SK-N-SH (cell line): ENCODE data around the gene ITIH5. TPM values are rescaled to one million over a fixed set of nuclear protein-coding genes. Genes with fewer than 3 reads are reported as not detected.

Experiments
- CTCF ChIA-PET: fragments of 300-600, 350-600 bp; formaldehyde crosslinking; extraction: SDS; loops from one replicate; lab custom pipeline; 2021; lab: Yijun Ruan, JAX
- POLR2A ChIA-PET: fragments of 350-600 bp; sonication (Branson Sonifier 250); formaldehyde crosslinking; extraction: SDS; loops from one replicate; lab custom pipeline; 2020; ENCODE audit warnings: antibody characterized with exemption, inconsistent platforms; lab: Yijun Ruan, JAX
- DNase-seq: peaks from one replicate; pipeline ENCODE4 v3.0.0; 2012
- H2AFZ ChIP-seq: fragments of 200-600 bp; sonication (generic); 2 replicates; pipeline ENCODE4 v1.8.1; 2016; ENCODE audit warnings: antibody characterized with exemption, mild to moderate bottlenecking, low read depth
- H3F3A ChIP-seq: fragments of 200-600 bp; sonication (generic); replicated peaks from 2 replicates; pipeline ENCODE3; 2016; ENCODE audit warnings: antibody characterized with exemption, mild to moderate bottlenecking; ENCODE audit not compliant: insufficient read depth
- H3K27ac ChIP-seq, 2 experiments: fragments of 200-500 bp in 1 of 2; fragments of 200-600 bp in 1 of 2; sonication (Bioruptor generic) in 1 of 2; sonication (generic), shearing (Covaris generic) in 1 of 2; 2 replicates each; pipeline versions ENCODE4 v1.5.1 to v1.6.1; 2014 to 2016; ENCODE audit warnings: low read depth in 2 of 2, inconsistent platforms in 1 of 2, low read length in 1 of 2, mild to moderate bottlenecking in 1 of 2, mixed read lengths in 1 of 2
- H3K27me3 ChIP-seq: fragments of 200-600 bp; sonication (generic), shearing (Covaris generic); 2 replicates; pipeline ENCODE4 v1.6.1; 2016; ENCODE audit warnings: mixed run types; ENCODE audit not compliant: insufficient read depth
- H3K36me3 ChIP-seq, 2 experiments: fragments of 200-500 bp in 1 of 2; fragments of 200-600 bp in 1 of 2; sonication (Bioruptor generic) in 1 of 2; sonication (generic) in 1 of 2; replicated peaks in 1 of 2; 2 replicates each; pipeline versions ENCODE3 to v1.5.1; 2014 to 2016; ENCODE audit warnings: low read length in 1 of 2, mild to moderate bottlenecking in 1 of 2; ENCODE audit not compliant: insufficient read depth in 2 of 2, control insufficient read depth in 1 of 2
- H3K4me1 ChIP-seq, 2 experiments: fragments of 200-500 bp in 1 of 2; fragments of 200-600 bp in 1 of 2; sonication (Bioruptor generic) in 1 of 2; sonication (generic), shearing (Covaris generic) in 1 of 2; 2 replicates each; pipeline versions ENCODE4 v1.5.1 to v1.6.1; 2014 to 2016; ENCODE audit warnings: low read depth in 1 of 2, low read length in 1 of 2, mixed run types in 1 of 2; ENCODE audit not compliant: insufficient read depth in 2 of 2, control insufficient read depth in 1 of 2
- H3K4me2 ChIP-seq: fragments of 200-600 bp; sonication (generic), shearing (Covaris generic); 2 replicates; pipeline ENCODE4 v1.6.1; 2017; ENCODE audit warnings: mixed run types
- H3K4me3 ChIP-seq, 2 experiments: fragments of 200-500 bp in 1 of 2; fragments of 200-600 bp in 1 of 2; sonication (Bioruptor generic) in 1 of 2; sonication (generic), shearing (Covaris generic) in 1 of 2; 2 replicates each; pipeline versions ENCODE4 v1.5.1 to v1.8.1; 2014 to 2016; ENCODE audit warnings: low read depth in 2 of 2, inconsistent platforms in 1 of 2, low read length in 1 of 2, mild to moderate bottlenecking in 1 of 2, mixed read lengths in 1 of 2, moderate library complexity in 1 of 2
- H3K79me2 ChIP-seq: fragments of 200-600 bp; sonication (generic); 2 replicates; pipeline ENCODE4 v1.8.1; 2017; ENCODE audit warnings: mild to moderate bottlenecking; ENCODE audit not compliant: insufficient read depth
- H3K9ac ChIP-seq: fragments of 200-600 bp; sonication (generic); 2 replicates; pipeline ENCODE4 v1.6.1; 2017; ENCODE audit warnings: mixed run types
- H3K9me2 ChIP-seq: fragments of 200-600 bp; sonication (generic); 2 replicates; pipeline ENCODE4 v1.6.1; 2017; ENCODE audit warnings: mixed run types
- H3K9me3 ChIP-seq: fragments of 200-600 bp; sonication (generic); 2 replicates; pipeline ENCODE4 v1.6.1; 2017; ENCODE audit warnings: mixed run types, mild to moderate bottlenecking, moderate library complexity
- H4K20me1 ChIP-seq: fragments of 200-600 bp; sonication (generic); 2 replicates; pipeline ENCODE4 v1.6.1; 2017; ENCODE audit warnings: mild to moderate bottlenecking, mixed run types; ENCODE audit not compliant: insufficient read depth
- CHD2 ChIP-seq: fragments of 150-350 bp; IDR thresholded peaks from 2 replicates; pipeline ENCODE4 v1.6.1; 2018; ENCODE audit warnings: low read length; ENCODE audit not compliant: partially characterized antibody
- EP300 ChIP-seq, 2 experiments: IDR thresholded peaks; 2 replicates each; pipeline versions ENCODE4 v1.4.0 to v1.6.1; 2012; ENCODE audit warnings: borderline replicate concordance in 1 of 2, low read depth in 1 of 2, low read length in 1 of 2
- EZH2phosphoT487 ChIP-seq: fragments of 200-600 bp; sonication (generic); IDR thresholded peaks from 2 replicates; pipeline ENCODE4 v1.6.1; 2017; ENCODE audit warnings: low read depth, mixed run types, mild to moderate bottlenecking, antibody characterized with exemption, moderate library complexity, borderline replicate concordance
- FOXJ3 ChIP-seq: sonication (generic); formaldehyde crosslinking; IDR thresholded peaks from 2 replicates; pipeline ENCODE4 v1.5.1; 2020; ENCODE audit warnings: mild to moderate bottlenecking, missing genetic modification reagents
- IRF3 ChIP-seq: fragments of 150-350 bp; IDR thresholded peaks from 2 replicates; pipeline ENCODE4 v1.6.1; 2016; ENCODE audit warnings: mild to moderate bottlenecking, low read depth, low read length
- MAX ChIP-seq: IDR thresholded peaks from 2 replicates; pipeline ENCODE4 v1.4.0; 2012; ENCODE audit warnings: low read depth
- MEF2A ChIP-seq: IDR thresholded peaks from 2 replicates; pipeline ENCODE4 v1.4.0; 2012; ENCODE audit warnings: low read depth, borderline replicate concordance
- NFIC ChIP-seq: IDR thresholded peaks from 2 replicates; pipeline ENCODE4 v1.4.0; 2012; ENCODE audit warnings: borderline replicate concordance
- NRF1 ChIP-seq: IDR thresholded peaks from 2 replicates; pipeline ENCODE4 v1.6.1; 2012; ENCODE audit warnings: low read depth, mild to moderate bottlenecking, low read length
- RAD21 ChIP-seq: IDR thresholded peaks from 2 replicates; pipeline ENCODE4 v1.6.1; 2012; ENCODE audit warnings: mild to moderate bottlenecking, low read length
- RFX5 ChIP-seq: IDR thresholded peaks from 2 replicates; pipeline ENCODE4 v1.6.1; 2012; ENCODE audit warnings: mild to moderate bottlenecking, improper control_type of control experiment, low read length
- RXRA ChIP-seq: IDR thresholded peaks from 2 replicates; pipeline ENCODE4 v1.4.0; 2012; ENCODE audit warnings: low read depth, mild to moderate bottlenecking, borderline replicate concordance
- SMC3 ChIP-seq: IDR thresholded peaks from 2 replicates; pipeline ENCODE4 v1.6.1; 2012; ENCODE audit warnings: low read depth, low read length, improper control_type of control experiment
- TAF1 ChIP-seq: IDR thresholded peaks from 2 replicates; pipeline ENCODE4 v1.6.1; 2012; ENCODE audit warnings: low read depth, mild to moderate bottlenecking, low read length, moderate library complexity, borderline replicate concordance
- TCF12 ChIP-seq: IDR thresholded peaks from 2 replicates; pipeline ENCODE4 v1.4.0; 2012
- WGBS: methylation state at CpG from one replicate; pipeline ENCODE4 v1.1.6; 2017; ENCODE audit warnings: low lambda C conversion rate; 5-methylcytosine and 5-hydroxymethylcytosine counted together
- polyA plus RNA-seq, 3 experiments: library from polyadenylated mRNA; depleted of rRNA; stranded (reverse); fragments of >200 nt; gene quantifications; 2 replicates each; pipeline ENCODE4 v1.2.3, GENCODE V29; 2012
- TF ChIP-seq, protein P1 (sequence below): fragments of 200-600 bp; sonication (generic); IDR thresholded peaks from 2 replicates; pipeline ENCODE4 v1.6.1; 2017; ENCODE audit warnings: antibody characterized with exemption, mild to moderate bottlenecking, moderate library complexity
- TF ChIP-seq, protein P2 (sequence below): IDR thresholded peaks from 2 replicates; pipeline ENCODE4 v1.4.0; 2012; ENCODE audit warnings: low read depth, borderline replicate concordance

Gene ITIH5
- polyA plus RNA-seq, 1 of the 3 experiments (the other 2 are of a cell fraction) = 0.07 TPM

GRCh38 chr10:7560519-7560918 lies 106.2 kb downstream of the ITIH5 start:
- H2AFZ ChIP-seq = no peak overlapping the region
- H3K9me3 ChIP-seq = no peaks in the 10 kb centered on the region
- H3K9ac ChIP-seq = no peak overlapping the region
- POLR2A ChIA-PET = interaction anchor here (0.6 kb wide), 1 partner anchor 224 kb away, joined by 4 read pairs; no protein-coding TSS in a partner anchor
- DNase-seq = no peak
- H3K9me2 ChIP-seq = no peaks in the 10 kb centered on the region
- no peaks in the 10 kb centered on the region for H3K79me2 ChIP-seq
- H4K20me1 ChIP-seq = no peaks in the 10 kb centered on the region
- no peak overlapping the region for H3K4me2 ChIP-seq
- TF ChIP-seq TAF1 = no peak
- no peak for TF ChIP-seq MEF2A
- TF ChIP-seq EZH2phosphoT487 = no peak
- no peak for TF ChIP-seq CHD2
- TF ChIP-seq, protein P1, sequence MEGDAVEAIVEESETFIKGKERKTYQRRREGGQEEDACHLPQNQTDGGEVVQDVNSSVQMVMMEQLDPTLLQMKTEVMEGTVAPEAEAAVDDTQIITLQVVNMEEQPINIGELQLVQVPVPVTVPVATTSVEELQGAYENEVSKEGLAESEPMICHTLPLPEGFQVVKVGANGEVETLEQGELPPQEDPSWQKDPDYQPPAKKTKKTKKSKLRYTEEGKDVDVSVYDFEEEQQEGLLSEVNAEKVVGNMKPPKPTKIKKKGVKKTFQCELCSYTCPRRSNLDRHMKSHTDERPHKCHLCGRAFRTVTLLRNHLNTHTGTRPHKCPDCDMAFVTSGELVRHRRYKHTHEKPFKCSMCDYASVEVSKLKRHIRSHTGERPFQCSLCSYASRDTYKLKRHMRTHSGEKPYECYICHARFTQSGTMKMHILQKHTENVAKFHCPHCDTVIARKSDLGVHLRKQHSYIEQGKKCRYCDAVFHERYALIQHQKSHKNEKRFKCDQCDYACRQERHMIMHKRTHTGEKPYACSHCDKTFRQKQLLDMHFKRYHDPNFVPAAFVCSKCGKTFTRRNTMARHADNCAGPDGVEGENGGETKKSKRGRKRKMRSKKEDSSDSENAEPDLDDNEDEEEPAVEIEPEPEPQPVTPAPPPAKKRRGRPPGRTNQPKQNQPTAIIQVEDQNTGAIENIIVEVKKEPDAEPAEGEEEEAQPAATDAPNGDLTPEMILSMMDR = no peak
- no peak for TF ChIP-seq RAD21
- TF ChIP-seq RXRA = no peak
- TF ChIP-seq MAX = no peak
- TF ChIP-seq, protein P2, sequence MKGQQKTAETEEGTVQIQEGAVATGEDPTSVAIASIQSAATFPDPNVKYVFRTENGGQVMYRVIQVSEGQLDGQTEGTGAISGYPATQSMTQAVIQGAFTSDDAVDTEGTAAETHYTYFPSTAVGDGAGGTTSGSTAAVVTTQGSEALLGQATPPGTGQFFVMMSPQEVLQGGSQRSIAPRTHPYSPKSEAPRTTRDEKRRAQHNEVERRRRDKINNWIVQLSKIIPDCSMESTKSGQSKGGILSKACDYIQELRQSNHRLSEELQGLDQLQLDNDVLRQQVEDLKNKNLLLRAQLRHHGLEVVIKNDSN = no peak
- TF ChIP-seq FOXJ3 (CRISPR knock-in tag) = no peak
- TF ChIP-seq TCF12 = no peak
- TF ChIP-seq IRF3 = no peak
- no peak for TF ChIP-seq NRF1
- no peak for TF ChIP-seq NFIC
- H3F3A ChIP-seq = no peaks in the 10 kb centered on the region
- no peaks in the 10 kb centered on the region for H3K27me3 ChIP-seq
- no peaks in the 10 kb centered on the region for H3K36me3 ChIP-seq
- H3K27ac ChIP-seq = no peak overlapping the region
- H3K4me3 ChIP-seq = no peak overlapping the region
- 20% methylated on average over 3 of the region's 4 CpGs for whole genome bisulfite sequencing
- H3K4me1 ChIP-seq = no peaks in the 10 kb centered on the region; a peak in 1 of 4 replicates
- CTCF ChIA-PET = interaction anchor here (3.9 kb wide), 1 partner anchor 127 kb away, joined by 18 read pairs; no protein-coding TSS in a partner anchor

DNA sequence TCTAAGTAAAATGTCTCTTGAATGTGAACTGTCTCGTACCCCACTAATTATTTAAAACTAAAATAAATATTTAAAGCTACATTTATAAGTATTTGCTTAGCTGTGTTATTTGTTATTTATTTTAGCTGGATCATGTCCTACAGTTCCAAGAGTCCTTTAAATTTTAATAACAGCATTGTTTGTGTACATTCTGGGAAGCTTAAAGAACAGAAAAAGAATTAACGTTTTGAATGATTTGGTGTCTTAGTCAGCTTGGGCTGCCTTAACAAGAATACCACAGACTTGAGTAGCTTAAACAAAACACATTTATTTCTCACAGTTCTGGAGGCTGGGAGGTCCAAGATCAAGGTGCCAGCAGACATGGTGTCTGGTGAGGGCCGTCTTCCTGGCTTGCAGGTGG lies 107.4 kb downstream of the ITIH5 start:
- no peak overlapping the region for H3K9ac ChIP-seq
- H3K27ac ChIP-seq = no peak overlapping the region
- no peak for DNase-seq
- H2AFZ ChIP-seq = no peak overlapping the region
- no peaks in the 10 kb centered on the region for H3K9me3 ChIP-seq
- no peak overlapping the region for H3K4me2 ChIP-seq
- ChIA-PET POLR2A (no interaction called here), CTCF (interaction anchor here (1.2 kb wide), 1 partner anchor 34 kb away, joined by 4 read pairs; no protein-coding TSS in a partner anchor)
- TF ChIP-seq SMC3 = no peak
- no peak for TF ChIP-seq TCF12
- no peak for TF ChIP-seq EP300 (IDR thresholded peaks at IDR 0.05; ENCODE audit: borderline replicate concordance in 1 of 2, low read depth in 1 of 2, low read length in 1 of 2)
- TF ChIP-seq CHD2 = no peak
- TF ChIP-seq TAF1 = no peak
- no peak for TF ChIP-seq FOXJ3 (CRISPR knock-in tag)
- no peak for TF ChIP-seq RFX5
- WGBS = 23% methylated on average over 3 of the region's 3 CpGs
- H3F3A ChIP-seq = no peaks in the 10 kb centered on the region
- no peaks in the 10 kb centered on the region for H3K79me2 ChIP-seq
- no peaks in the 10 kb centered on the region for H3K9me2 ChIP-seq
- no peaks in the 10 kb centered on the region for H3K36me3 ChIP-seq
- H3K27me3 ChIP-seq = no peaks in the 10 kb centered on the region
- no peaks in the 10 kb centered on the region for H4K20me1 ChIP-seq
- no peaks in the 10 kb centered on the region; a peak in 1 of 4 replicates for H3K4me1 ChIP-seq
- no peak overlapping the region for H3K4me3 ChIP-seq
